Measurements from ENCODE around the gene GADD45A. TPM values are rescaled to one million over a fixed set of nuclear protein-coding genes. Genes with fewer than 3 reads are reported as not detected.

The GADD45A gene
- polyA plus RNA-seq, 1 of the 3 experiments (the other 2 are of a cell fraction): 164 TPM

DNA sequence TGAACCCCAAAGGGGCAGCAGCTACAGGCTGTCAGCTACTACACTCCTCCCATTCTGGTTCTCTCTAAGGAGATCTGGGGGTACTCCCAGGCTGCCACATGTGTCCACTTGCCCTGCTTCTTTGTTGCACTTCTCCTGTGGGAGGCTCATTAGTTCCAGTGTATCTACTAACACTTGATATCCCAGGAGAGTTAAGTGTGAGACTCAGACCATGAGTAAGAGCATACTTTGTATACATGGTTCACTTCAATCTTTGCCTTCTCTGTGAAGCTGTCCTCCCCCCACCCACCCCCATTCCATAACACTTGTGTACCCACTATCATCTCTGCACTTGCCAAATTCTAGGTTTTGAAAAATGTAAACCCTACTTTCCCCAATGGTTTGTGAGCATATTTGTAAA is 34.9 kb upstream of the GADD45A start:
- H3K27me3 ChIP-seq (ENCODE audit: insufficient read depth): no peaks in the 10 kb centered on the region
- H3K36me3 ChIP-seq (replicated peaks in 1 of 2; ENCODE audit: control insufficient read depth in 1 of 2, insufficient read depth in 2 of 2, low read length in 1 of 2): no peaks in the 10 kb centered on the region
- H3K9me3 ChIP-seq: no peaks in the 10 kb centered on the region
- peaks cover 18 to 32% of the 10 kb centered on the region in 2 experiments for H3K4me1 ChIP-seq (ENCODE audit: control insufficient read depth in 1 of 2, insufficient read depth in 2 of 2, low read depth in 1 of 2, low read length in 1 of 2)
- TF ChIP-seq, protein P1, sequence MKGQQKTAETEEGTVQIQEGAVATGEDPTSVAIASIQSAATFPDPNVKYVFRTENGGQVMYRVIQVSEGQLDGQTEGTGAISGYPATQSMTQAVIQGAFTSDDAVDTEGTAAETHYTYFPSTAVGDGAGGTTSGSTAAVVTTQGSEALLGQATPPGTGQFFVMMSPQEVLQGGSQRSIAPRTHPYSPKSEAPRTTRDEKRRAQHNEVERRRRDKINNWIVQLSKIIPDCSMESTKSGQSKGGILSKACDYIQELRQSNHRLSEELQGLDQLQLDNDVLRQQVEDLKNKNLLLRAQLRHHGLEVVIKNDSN (IDR thresholded peaks at IDR 0.05; ENCODE audit: borderline replicate concordance, low read depth): no peak
- TF ChIP-seq RXRA (IDR thresholded peaks at IDR 0.05; ENCODE audit: borderline replicate concordance, low read depth) (no peak), SMC3 (IDR thresholded peaks at IDR 0.05; ENCODE audit: low read depth, low read length) (no peak)
- TF ChIP-seq, protein P2, sequence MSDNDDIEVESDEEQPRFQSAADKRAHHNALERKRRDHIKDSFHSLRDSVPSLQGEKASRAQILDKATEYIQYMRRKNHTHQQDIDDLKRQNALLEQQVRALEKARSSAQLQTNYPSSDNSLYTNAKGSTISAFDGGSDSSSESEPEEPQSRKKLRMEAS (IDR thresholded peaks at IDR 0.05; ENCODE audit: low read depth): no peak
- no peak overlapping the region for H3K27ac ChIP-seq (ENCODE audit: low read depth in 2 of 2, low read length in 1 of 2)
- peaks cover 9% of the 10 kb centered on the region for H3F3A ChIP-seq (replicated peaks; ENCODE audit: insufficient read depth)
- no peaks in the 10 kb centered on the region for H3K79me2 ChIP-seq (ENCODE audit: insufficient read depth)
- POLR2A ChIA-PET: no interaction called here
- H2AFZ ChIP-seq (ENCODE audit: low read depth): no peak overlapping the region
- no peaks in the 10 kb centered on the region for H3K9me2 ChIP-seq
- no peaks in the 10 kb centered on the region for H4K20me1 ChIP-seq (ENCODE audit: insufficient read depth)
- H3K4me2 ChIP-seq: no peak overlapping the region
- CTCF ChIA-PET: no interaction called here
- DNase-seq: no peak
- H3K4me3 ChIP-seq (ENCODE audit: low read depth in 2 of 2, low read length in 1 of 2): no peak overlapping the region
- H3K9ac ChIP-seq: no peak overlapping the region

DNA sequence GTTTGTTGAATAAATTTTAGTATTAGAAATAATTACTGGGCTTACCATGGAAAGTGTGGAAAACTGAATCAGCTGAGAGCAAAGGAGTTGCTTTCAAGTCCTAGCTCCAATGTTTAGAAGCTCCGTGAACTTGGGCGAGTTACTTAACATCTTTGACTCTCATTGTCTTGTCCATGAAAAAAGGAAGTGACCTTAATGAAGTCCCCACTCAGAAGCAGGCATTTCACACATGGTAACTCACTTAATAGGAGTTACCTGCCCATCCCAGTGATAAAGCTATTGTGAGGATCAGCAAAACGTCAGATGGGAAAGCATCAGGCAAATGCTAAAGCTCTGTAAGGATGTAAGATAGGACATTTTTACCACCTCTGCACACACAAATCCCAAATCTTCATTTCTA is 34.0 kb upstream of the GADD45A start:
- no peaks in the 10 kb centered on the region for H3K27me3 ChIP-seq (ENCODE audit: insufficient read depth)
- H3K9me2 ChIP-seq: no peaks in the 10 kb centered on the region
- H3K4me2 ChIP-seq: no peak overlapping the region
- DNase-seq: no peak
- no peak overlapping the region for H3K9ac ChIP-seq
- H3K27ac ChIP-seq (ENCODE audit: low read depth in 2 of 2, low read length in 1 of 2): no peak overlapping the region
- ChIA-PET CTCF (interaction anchor here (1.0 to 1.4 kb wide), 2 partner anchors 24 to 89 kb away, joined by 3 to 7 read pairs; no protein-coding TSS in a partner anchor), POLR2A (no interaction called here)
- no peak overlapping the region for H2AFZ ChIP-seq (ENCODE audit: low read depth)
- no peak for TF ChIP-seq NRF1 (IDR thresholded peaks at IDR 0.05; ENCODE audit: low read depth, low read length)
- TF ChIP-seq POLR2AphosphoS5 (IDR thresholded peaks at IDR 0.05; ENCODE audit: low read depth, low read length): no peak
- no peak for TF ChIP-seq ZBTB33 (IDR thresholded peaks at IDR 0.05; ENCODE audit: borderline replicate concordance, low read depth)
- TF ChIP-seq MXI1 (IDR thresholded peaks at IDR 0.05; ENCODE audit: low read depth, low read length): no peak
- TF ChIP-seq TCF12 (IDR thresholded peaks at IDR 0.05): no peak
- no peak for TF ChIP-seq GATA2 (CRISPR knock-in tag; IDR thresholded peaks at IDR 0.05)
- TF ChIP-seq RXRA (IDR thresholded peaks at IDR 0.05; ENCODE audit: borderline replicate concordance, low read depth): no peak
- no peak for TF ChIP-seq JUND (IDR thresholded peaks at IDR 0.05)
- TF ChIP-seq RAD21 (IDR thresholded peaks at IDR 0.05; ENCODE audit: low read length): no peak
- no peak for TF ChIP-seq RFX5 (IDR thresholded peaks at IDR 0.05; ENCODE audit: low read length)
- TF ChIP-seq YY1 (IDR thresholded peaks at IDR 0.05; ENCODE audit: low read depth): no peak
- TF ChIP-seq SIN3A (IDR thresholded peaks at IDR 0.05; ENCODE audit: borderline replicate concordance, low read depth, low read length): no peak
- no peak for TF ChIP-seq MEF2A (IDR thresholded peaks at IDR 0.05; ENCODE audit: borderline replicate concordance, low read depth)
- TF ChIP-seq REST (IDR thresholded peaks at IDR 0.05; ENCODE audit: low read depth, low read length): no peak
- no peak for TF ChIP-seq FOXJ3 (CRISPR knock-in tag; IDR thresholded peaks at IDR 0.05)
- TF ChIP-seq, protein P3, sequence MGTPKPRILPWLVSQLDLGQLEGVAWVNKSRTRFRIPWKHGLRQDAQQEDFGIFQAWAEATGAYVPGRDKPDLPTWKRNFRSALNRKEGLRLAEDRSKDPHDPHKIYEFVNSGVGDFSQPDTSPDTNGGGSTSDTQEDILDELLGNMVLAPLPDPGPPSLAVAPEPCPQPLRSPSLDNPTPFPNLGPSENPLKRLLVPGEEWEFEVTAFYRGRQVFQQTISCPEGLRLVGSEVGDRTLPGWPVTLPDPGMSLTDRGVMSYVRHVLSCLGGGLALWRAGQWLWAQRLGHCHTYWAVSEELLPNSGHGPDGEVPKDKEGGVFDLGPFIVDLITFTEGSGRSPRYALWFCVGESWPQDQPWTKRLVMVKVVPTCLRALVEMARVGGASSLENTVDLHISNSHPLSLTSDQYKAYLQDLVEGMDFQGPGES (IDR thresholded peaks at IDR 0.05; ENCODE audit: low read depth, low read length): no peak
- no peak for TF ChIP-seq FOXM1 (IDR thresholded peaks at IDR 0.05; ENCODE audit: low read depth)
- H3K36me3 ChIP-seq (replicated peaks in 1 of 2; ENCODE audit: control insufficient read depth in 1 of 2, insufficient read depth in 2 of 2, low read length in 1 of 2): no peaks in the 10 kb centered on the region
- H3K4me1 ChIP-seq (ENCODE audit: control insufficient read depth in 1 of 2, insufficient read depth in 2 of 2, low read depth in 1 of 2, low read length in 1 of 2): peaks cover 16 to 23% of the 10 kb centered on the region in 2 experiments
- no peaks in the 10 kb centered on the region for H4K20me1 ChIP-seq (ENCODE audit: insufficient read depth)
- H3K4me3 ChIP-seq (ENCODE audit: low read depth in 2 of 2, low read length in 1 of 2): no peak overlapping the region
- 86% methylated on average over 3 of the region's 3 CpGs for WGBS (ENCODE audit: low lambda C conversion rate)
- H3K79me2 ChIP-seq (ENCODE audit: insufficient read depth): no peaks in the 10 kb centered on the region
- H3K9me3 ChIP-seq: no peaks in the 10 kb centered on the region
- peaks cover 7% of the 10 kb centered on the region for H3F3A ChIP-seq (replicated peaks; ENCODE audit: insufficient read depth)

All from SK-N-SH (cell line).